Astrocyte (in vitro differentiated cells and primary cell): ENCODE data around the gene UACA.

Source experiments
- CTCF ChIP-seq: IDR thresholded peaks from 2 replicates; pipeline ENCODE4 v1.5.1; 2011; ENCODE audit warnings: low read depth, mild to moderate bottlenecking, inconsistent platforms, low read length, moderate library complexity; ENCODE audit not compliant: insufficient read depth
- EZH2 ChIP-seq: IDR thresholded peaks from 2 replicates; pipeline ENCODE4 v1.6.1; 2012; ENCODE audit warnings: mild to moderate bottlenecking, low read length, inconsistent platforms; ENCODE audit not compliant: insufficient read depth

DNA sequence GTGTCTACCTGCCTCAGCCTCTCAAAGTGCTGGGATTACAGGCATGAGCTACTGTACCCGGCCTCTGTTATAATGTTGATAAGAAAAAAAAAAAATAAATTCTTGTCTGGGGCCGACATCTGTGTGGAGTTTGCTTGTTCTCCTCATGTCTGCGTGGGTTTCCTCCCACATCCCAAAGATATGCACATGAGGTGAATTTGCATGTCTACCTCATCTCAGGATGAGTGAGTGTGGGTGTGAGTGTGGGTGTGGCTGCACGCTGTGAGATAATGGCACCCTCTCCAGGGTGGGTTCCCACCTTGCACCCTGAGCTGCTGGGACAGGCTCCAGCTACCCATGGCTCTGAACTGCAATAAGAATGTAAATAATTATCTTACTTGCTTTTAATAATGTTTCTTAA lies 25.9 kb upstream of the UACA start:
- TF ChIP-seq CTCF (no peak), EZH2 (no peak)
